Esophagus squamous epithelium (tissue), 5 donors: ENCODE results near the gene PLXNC1. TPM values are rescaled to one million over a fixed set of nuclear protein-coding genes. Genes with fewer than 3 reads are reported as not detected.

ENCODE experiments used
- DNase-seq: peaks from one replicate; lab custom pipeline; 2025; lab: John Stamatoyannopoulos, UW
- H3K27ac ChIP-seq, 4 donors: fragments of 200-600 bp; sonication (generic); one replicate each; pipeline ENCODE4 v1.5.1; 2016 to 2019; ENCODE audit warnings: mild to moderate bottlenecking in 1 of 4
- H3K27me3 ChIP-seq, 4 donors: fragments of 200-600 bp; sonication (generic); 1 replicate in 3 of 4; 2 replicates in 1 of 4; pipeline versions ENCODE4 v1.5.1 to v1.6.0; 2017 to 2021; ENCODE audit warnings: antibody characterized with exemption in 1 of 4
- H3K36me3 ChIP-seq, 3 donors: fragments of 200-600 bp; sonication (generic); one replicate each; pipeline ENCODE4 v1.5.1; 2016 to 2019
- H3K4me1 ChIP-seq, 3 donors: fragments of 200-600 bp; sonication (generic); one replicate each; pipeline ENCODE4 v1.5.1; 2017 to 2019
- H3K4me3 ChIP-seq, 4 donors: fragments of 200-600 bp; sonication (generic); 1 replicate in 3 of 4; 2 replicates in 1 of 4; pipeline ENCODE4 v1.5.1; 2016 to 2019; ENCODE audit warnings: mild to moderate bottlenecking in 2 of 4, moderate library complexity in 1 of 4
- H3K9me3 ChIP-seq, 3 donors: fragments of 200-600 bp; sonication (generic); one replicate each; pipeline ENCODE4 v1.5.1; 2016 to 2019
- CTCF ChIP-seq, 6 experiments: fragments of 450-650 bp in 4 of 6; fragments of 200-600 bp in 2 of 6; sonication (generic) in 2 of 6; IDR thresholded peaks; one replicate each; pipeline ENCODE4 v1.5.1; 2016 to 2019; ENCODE audit warnings: antibody characterized with exemption in 6 of 6, mild to moderate bottlenecking in 4 of 6, moderate library complexity in 4 of 6
- POLR2A ChIP-seq, 4 donors: fragments of 450-650 bp; IDR thresholded peaks; one replicate each; pipeline ENCODE4 v1.6.1; 2017; ENCODE audit warnings: antibody characterized with exemption in 4 of 4, mild to moderate bottlenecking in 4 of 4, moderate library complexity in 3 of 4
- WGBS, 2 donors: methylation state at CpG; one replicate each; pipeline ENCODE4 v1.1.5; 2018; 5-methylcytosine and 5-hydroxymethylcytosine counted together
- intact Hi-C: fragments of 100-400 bp; cut with DNase I; formaldehyde crosslinking; loops from one replicate; pipeline ENCODE4 v1.15.0; 2022
- total RNA-seq, 4 donors: library from RNA; depleted of rRNA; stranded (reverse); fragments of >200 nt; gene quantifications; one replicate each; pipeline ENCODE4 v1.1.0, GENCODE V29; 2016
- donor health status: DM: yes; HTN: yes; CAD: no.

The PLXNC1 gene
- total RNA-seq, 4 donors from 2014 or later, result 1.0 to 6.7 (median 2.6) TPM

GRCh38 chr12:94304566-94305061 lies 156.2 kb downstream of the PLXNC1 start:
- no peak for TF ChIP-seq CTCF (IDR thresholded peaks at IDR 0.05)
- TF ChIP-seq POLR2A (IDR thresholded peaks at IDR 0.05), result no peak
- H3K27me3 ChIP-seq, result no peaks in the 10 kb centered on the region
- intact Hi-C loops, result no loop called here
- H3K36me3 ChIP-seq, result peaks cover 0 to 82% (median 0%) of the 10 kb centered on the region in 3 donors
- H3K4me1 ChIP-seq, result no peaks in the 10 kb centered on the region
- no peak overlapping the region for H3K4me3 ChIP-seq
- no peaks in the 10 kb centered on the region for H3K9me3 ChIP-seq
- H3K27ac ChIP-seq, result no peak overlapping the region
- DNase-seq, result no peak
- WGBS, 2 donors, result 92 to 100% methylated on average over 1 to 3 of the region's 3 CpGs

GRCh38 chr12:94305130-94305957 lies 157.0 kb downstream of the PLXNC1 start:
- intact Hi-C loops, result no loop called here
- no peak for TF ChIP-seq CTCF (IDR thresholded peaks at IDR 0.05)
- no peak for TF ChIP-seq POLR2A (IDR thresholded peaks at IDR 0.05)
- H3K36me3 ChIP-seq, result peaks cover 0 to 80% (median 0%) of the 10 kb centered on the region in 3 donors
- no peak overlapping the region for H3K27ac ChIP-seq
- no peaks in the 10 kb centered on the region for H3K9me3 ChIP-seq
- H3K4me1 ChIP-seq, result no peaks in the 10 kb centered on the region
- H3K4me3 ChIP-seq, result no peak overlapping the region
- 70 to 75% methylated on average over 9 of the region's 9 CpGs for WGBS, 2 donors
- H3K27me3 ChIP-seq, result no peaks in the 10 kb centered on the region
- no peak for DNase-seq

- peaks cover 0 to 75% (median 0%) of the 10 kb centered on the region in 3 donors for H3K36me3 ChIP-seq
- intact Hi-C loops, result no loop called here
- no peaks in the 10 kb centered on the region for H3K27me3 ChIP-seq
- WGBS, 2 donors, result 27 to 31% methylated on average over 2 of the region's 2 CpGs
- H3K4me3 ChIP-seq, result no peak overlapping the region
- no peaks in the 10 kb centered on the region for H3K4me1 ChIP-seq
- DNase-seq, result no peak
- H3K9me3 ChIP-seq, result no peaks in the 10 kb centered on the region
- H3K27ac ChIP-seq, result no peak overlapping the region
- TF ChIP-seq POLR2A (IDR thresholded peaks at IDR 0.05) (no peak), CTCF (IDR thresholded peaks at IDR 0.05) (no peak)
Measured at GRCh38 chr12:94308612-94309011, 160.2 kb downstream of the PLXNC1 start.

- Histone ChIP-seq H3K9me3 (no peaks in the 10 kb centered on the region), H3K4me1 (no peaks in the 10 kb centered on the region)
- intact Hi-C loops, result no loop called here
Measured at GRCh38 chr12:94309373-94309772, 161.0 kb downstream of the PLXNC1 start.

More at GRCh38 chr12:94309373-94309772, 161.0 kb downstream of the PLXNC1 start:
- TF ChIP-seq CTCF (IDR thresholded peaks at IDR 0.05) (no peak), POLR2A (IDR thresholded peaks at IDR 0.05) (no peak)
- DNase-seq, result no peak
- Histone ChIP-seq H3K27me3 (no peaks in the 10 kb centered on the region), H3K27ac (no peak overlapping the region), H3K36me3 (peaks cover 0 to 68% (median 0%) of the 10 kb centered on the region in 3 donors), H3K4me3 (no peak overlapping the region)
- WGBS, 2 donors, result 72 to 79% methylated on average over 5 of the region's 5 CpGs
